ENCODE measurements around the gene NR1I2.
A peak's percentile ranks its signal among the peaks of the same experiment; 100 is the strongest.

The NR1I2 gene

GRCh38 chr3:119781330-119782198 lies at the start of gene NR1I2:
NR1I2 (plus strand) TSS chr3:119782101.
- DNase-seq (ENCODE audit: low spot score) = no peak

- DNase-seq (ENCODE audit: low spot score) = no peak
Measured at GRCh38 chr3:119733812-119734211, 48.1 kb upstream of the NR1I2 start.

GRCh38 chr3:119738741-119739140 lies 43.2 kb upstream of the NR1I2 start:
- no peak for DNase-seq (ENCODE audit: low spot score)

GRCh38 chr3:119741657-119742590 lies 40.0 kb upstream of the NR1I2 start:
- no peak for DNase-seq (ENCODE audit: low spot score)

GRCh38 chr3:119743921-119744320 lies 38.0 kb upstream of the NR1I2 start:
- DNase-seq (ENCODE audit: low spot score) = no peak

- DNase-seq (ENCODE audit: low spot score) = no peak
Measured at GRCh38 chr3:119745942-119746341, 36.0 kb upstream of the NR1I2 start.

GRCh38 chr3:119746423-119746822 lies 35.5 kb upstream of the NR1I2 start:
- no peak for DNase-seq (ENCODE audit: low spot score)

- DNase-seq (ENCODE audit: low spot score) = no peak
Measured at GRCh38 chr3:119747357-119747756, 34.5 kb upstream of the NR1I2 start.

- no peak for DNase-seq (ENCODE audit: low spot score)
Measured at GRCh38 chr3:119748991-119749390, 32.9 kb upstream of the NR1I2 start.

GRCh38 chr3:119751423-119751822 lies 30.5 kb upstream of the NR1I2 start:
- DNase-seq (ENCODE audit: low spot score) = peak; percentile 2

- DNase-seq (ENCODE audit: low spot score) = no peak
Measured at GRCh38 chr3:119759962-119760361, 21.9 kb upstream of the NR1I2 start.

GRCh38 chr3:119762876-119763275 lies 19.0 kb upstream of the NR1I2 start:
- DNase-seq (ENCODE audit: low spot score) = no peak

- DNase-seq (ENCODE audit: low spot score) = no peak
Measured at GRCh38 chr3:119763466-119763865, 18.4 kb upstream of the NR1I2 start.

GRCh38 chr3:119765239-119765638 lies 16.7 kb upstream of the NR1I2 start:
- DNase-seq (ENCODE audit: low spot score) = no peak

- DNase-seq (ENCODE audit: low spot score) = no peak
Measured at GRCh38 chr3:119767936-119768601, 13.8 kb upstream of the NR1I2 start.

- no peak for DNase-seq (ENCODE audit: low spot score)
Measured at GRCh38 chr3:119768668-119769393, 13.1 kb upstream of the NR1I2 start.

- no peak for DNase-seq (ENCODE audit: low spot score)
Measured at GRCh38 chr3:119769394-119770149, 12.3 kb upstream of the NR1I2 start.

- DNase-seq (ENCODE audit: low spot score) = no peak
Measured at GRCh38 chr3:119774444-119774843, 7.5 kb upstream of the NR1I2 start.

- DNase-seq (ENCODE audit: low spot score) = no peak
Measured at GRCh38 chr3:119776304-119776703, 5.6 kb upstream of the NR1I2 start.

GRCh38 chr3:119778176-119778575 lies 3.7 kb upstream of the NR1I2 start:
- no peak for DNase-seq (ENCODE audit: low spot score)

- no peak for DNase-seq (ENCODE audit: low spot score)
Measured at GRCh38 chr3:119778811-119779210, 3.1 kb upstream of the NR1I2 start.

Data from RKO (cell line).